Loucy (cell line): ENCODE measurements around the gene PLN.
A peak's percentile ranks its signal among the peaks of the same experiment; 100 is the strongest.

Source experiments
- H2AFZ ChIP-seq: fragments of 200-600 bp; sonication (generic); 2 replicates; pipeline ENCODE4 v1.6.0; 2016; ENCODE audit warnings: antibody characterized with exemption, mild to moderate bottlenecking, low read length, moderate library complexity
- H3F3A ChIP-seq: fragments of 200-600 bp; 2 replicates; pipeline ENCODE4 v1.6.0; 2016; ENCODE audit warnings: antibody characterized with exemption, low read depth, mild to moderate bottlenecking
- H3K27me3 ChIP-seq: fragments of 200-600 bp; sonication (generic); 2 replicates; pipeline ENCODE4 v1.6.1; 2014; ENCODE audit warnings: low read length, mild to moderate bottlenecking; ENCODE audit not compliant: insufficient read depth, poor library complexity, severe bottlenecking
- H3K36me3 ChIP-seq: fragments of 200-600 bp; sonication (generic); 2 replicates; pipeline ENCODE4 v1.6.1; 2016; ENCODE audit warnings: low read length; ENCODE audit not compliant: insufficient read depth
- H3K4me1 ChIP-seq: fragments of 200-600 bp; sonication (generic); 2 replicates; pipeline ENCODE4 v1.5.1; 2014; ENCODE audit warnings: low read length, mild to moderate bottlenecking; ENCODE audit not compliant: insufficient read depth, poor library complexity, severe bottlenecking
- H3K4me2 ChIP-seq: fragments of 200-600 bp; sonication (generic); 2 replicates; pipeline ENCODE4 v1.6.0; 2014; ENCODE audit warnings: antibody characterized with exemption, low read length, low read depth, mild to moderate bottlenecking; ENCODE audit not compliant: poor library complexity, severe bottlenecking
- H3K4me3 ChIP-seq: fragments of 200-600 bp; sonication (generic); 2 replicates; pipeline ENCODE4 v1.5.1; 2014; ENCODE audit warnings: low read length, mild to moderate bottlenecking, mixed read lengths; ENCODE audit not compliant: poor library complexity, severe bottlenecking
- H3K79me2 ChIP-seq: fragments of 200-600 bp; sonication (generic); 2 replicates; pipeline ENCODE4 v1.6.1; 2014; ENCODE audit warnings: low read length; ENCODE audit not compliant: insufficient read depth
- H3K9ac ChIP-seq: fragments of 200-600 bp; sonication (generic); 2 replicates; pipeline ENCODE4 v1.6.0; 2014; ENCODE audit warnings: mild to moderate bottlenecking, low read depth, low read length, moderate library complexity; ENCODE audit not compliant: poor library complexity, severe bottlenecking
- H3K9me2 ChIP-seq: fragments of 200-600 bp; sonication (generic); replicated peaks from 2 replicates; pipeline ENCODE4 v1.6.1; 2016; ENCODE audit warnings: low read depth, low read length, mixed read lengths
- H3K9me3 ChIP-seq: fragments of 200-600 bp; sonication (generic); 2 replicates; pipeline ENCODE4 v1.6.1; 2014; ENCODE audit warnings: mild to moderate bottlenecking, antibody characterized with exemption, low read length, low read depth; ENCODE audit not compliant: insufficient read depth
- H4K20me1 ChIP-seq: fragments of 200-600 bp; sonication (generic); 2 replicates; pipeline ENCODE4 v1.6.0; 2014; ENCODE audit warnings: antibody characterized with exemption, low read length, mild to moderate bottlenecking; ENCODE audit not compliant: insufficient read depth, poor library complexity, severe bottlenecking
- CTCF ChIP-seq: fragments of 200-600 bp; sonication (generic); conservative IDR thresholded peaks from 2 replicates; pipeline ENCODE4 v1.5.1; 2014; ENCODE audit warnings: mild to moderate bottlenecking, antibody characterized with exemption, low read length
- EZH2phosphoT487 ChIP-seq: fragments of 200-600 bp; IDR thresholded peaks from 2 replicates; pipeline ENCODE4 v1.6.1; 2018; ENCODE audit warnings: antibody characterized with exemption, mild to moderate bottlenecking, moderate library complexity, borderline replicate concordance

The PLN gene

GRCh38 chr6:118551063-118552053 is 3.3 kb downstream of the PLN start:
- peak; percentile 78 for TF ChIP-seq CTCF
- no peak for TF ChIP-seq EZH2phosphoT487
- Histone ChIP-seq H3K9me2 (no peaks in the 10 kb centered on the region), H3K4me1 (peaks cover 24% of the 10 kb centered on the region), H2AFZ (no peak overlapping the region), H3K9ac (no peak overlapping the region), H3K4me3 (no peak overlapping the region), H4K20me1 (no peaks in the 10 kb centered on the region), H3K27me3 (no peaks in the 10 kb centered on the region), H3K79me2 (peaks cover 38% of the 10 kb centered on the region; the same call in 1 of the 2 replicates), H3F3A (no peaks in the 10 kb centered on the region), H3K4me2 (no peak overlapping the region), H3K9me3 (no peaks in the 10 kb centered on the region), H3K36me3 (peaks cover 3% of the 10 kb centered on the region; the same call in 1 of the 2 replicates)

GRCh38 chr6:118553132-118553531 is 5.0 kb downstream of the PLN start:
- Histone ChIP-seq H3K36me3 (peaks cover 3% of the 10 kb centered on the region; the same call in 1 of the 2 replicates), H4K20me1 (no peaks in the 10 kb centered on the region)

GRCh38 chr6:118554698-118555097 is 6.6 kb downstream of the PLN start:
- no peak overlapping the region for H3K4me3 ChIP-seq
- peaks cover 8% of the 10 kb centered on the region; the same call in 1 of the 2 replicates for H3F3A ChIP-seq
- H3K4me2 ChIP-seq = no peak overlapping the region
- H3K4me1 ChIP-seq = peaks cover 50% of the 10 kb centered on the region
- no peaks in the 10 kb centered on the region for H4K20me1 ChIP-seq
- no peak overlapping the region for H2AFZ ChIP-seq
- peaks cover 43% of the 10 kb centered on the region for H3K79me2 ChIP-seq
- H3K9me2 ChIP-seq = no peaks in the 10 kb centered on the region
- H3K9me3 ChIP-seq = no peaks in the 10 kb centered on the region
- no peaks in the 10 kb centered on the region for H3K27me3 ChIP-seq
- H3K36me3 ChIP-seq = peaks cover 3% of the 10 kb centered on the region; the same call in 1 of the 2 replicates
- TF ChIP-seq EZH2phosphoT487 (no peak), CTCF (no peak)
- no peak overlapping the region for H3K9ac ChIP-seq

More at GRCh38 chr6:118553132-118553531, 5.0 kb downstream of the PLN start:
- no peaks in the 10 kb centered on the region for H3K9me2 ChIP-seq
- peak overlapping the region; percentile 32 for H3K4me2 ChIP-seq
- H3K4me3 ChIP-seq = no peak overlapping the region
- no peak for TF ChIP-seq EZH2phosphoT487
- TF ChIP-seq CTCF = no peak
- H3K9me3 ChIP-seq = no peaks in the 10 kb centered on the region
- H3K79me2 ChIP-seq = peaks cover 43% of the 10 kb centered on the region
- H3F3A ChIP-seq = peaks cover under 1% of the 10 kb centered on the region; the same call in 1 of the 2 replicates
- no peaks in the 10 kb centered on the region for H3K27me3 ChIP-seq
- H3K4me1 ChIP-seq = peaks cover 36% of the 10 kb centered on the region
- no peak overlapping the region for H2AFZ ChIP-seq
- H3K9ac ChIP-seq = no peak overlapping the region
